A673 (cell line): ENCODE measurements around the gene POLR2M. TPM values are rescaled to one million over a fixed set of nuclear protein-coding genes. Genes with fewer than 3 reads are reported as not detected.
A peak's percentile ranks its signal among the peaks of the same experiment; 100 is the strongest.

Experiments
- BruUV-seq: library from RNA; stranded (reverse); fragments of 400-500 nt; replicated peaks from 2 replicates; lab custom pipeline; 2021; lab: Mats Ljungman, UMichigan
- CTCF ChIA-PET: fragments of 300-600 bp; sonication (Branson Sonifier 250); formaldehyde crosslinking; loops from one replicate; lab custom pipeline; 2022; ENCODE audit warnings: antibody characterized with exemption; lab: Charles Lee
- POLR2A ChIA-PET: fragments of 300-600 bp; sonication (Branson Sonifier 250); formaldehyde crosslinking; loops from one replicate; lab custom pipeline; 2022; ENCODE audit warnings: antibody characterized with exemption; ENCODE audit not compliant: low non-redundant PET; lab: Charles Lee
- DNase-seq: peaks from one replicate; pipeline ENCODE4 v3.0.0-alpha.2; 2015; ENCODE audit warnings: low spot score
- H3K27ac ChIP-seq: fragments of 200-600 bp; sonication (generic); 2 replicates; pipeline ENCODE4 v1.5.1; 2016; ENCODE audit warnings: mixed run types, low read depth, mild to moderate bottlenecking, mixed read lengths, antibody characterized with exemption, low read length; ENCODE audit not compliant: poor library complexity, severe bottlenecking
- H3K27me3 ChIP-seq: fragments of 200-600 bp; sonication (generic); replicated peaks from 2 replicates; pipeline ENCODE4 v1.6.1; 2017; ENCODE audit warnings: mixed run types, low read depth, mild to moderate bottlenecking, mixed read lengths, antibody characterized with exemption, low read length; ENCODE audit not compliant: insufficient read depth, poor library complexity
- H3K36me3 ChIP-seq: fragments of 200-600 bp; sonication (generic); 2 replicates; pipeline ENCODE4 v1.6.1; 2016; ENCODE audit warnings: mixed run types, mild to moderate bottlenecking, mixed read lengths, antibody characterized with exemption, low read length; ENCODE audit not compliant: insufficient read depth, poor library complexity, severe bottlenecking
- H3K4me1 ChIP-seq: fragments of 200-600 bp; sonication (generic); 2 replicates; pipeline ENCODE4 v1.6.1; 2017; ENCODE audit warnings: mixed run types, mild to moderate bottlenecking, mixed read lengths, antibody characterized with exemption, low read length; ENCODE audit not compliant: insufficient read depth, poor library complexity, severe bottlenecking
- H3K4me3 ChIP-seq: fragments of 200-600 bp; sonication (generic); 2 replicates; pipeline ENCODE4 v1.5.1; 2016; ENCODE audit warnings: low read depth, mixed run types, mild to moderate bottlenecking, mixed read lengths, low read length; ENCODE audit not compliant: poor library complexity, severe bottlenecking
- H3K9me3 ChIP-seq: fragments of 200-600 bp; sonication (generic); 2 replicates; pipeline ENCODE4 v1.6.1; 2016; ENCODE audit warnings: mixed run types, low read depth, mild to moderate bottlenecking, mixed read lengths, antibody characterized with exemption, low read length; ENCODE audit not compliant: poor library complexity, severe bottlenecking
- EZH2 ChIP-seq: fragments of 200-600 bp; sonication (generic); IDR thresholded peaks from 2 replicates; pipeline ENCODE4 v1.6.1; 2017; ENCODE audit warnings: borderline replicate concordance, low read depth, mild to moderate bottlenecking, mixed read lengths, antibody characterized with exemption, low read length; ENCODE audit not compliant: poor library complexity, severe bottlenecking
- intact Hi-C: fragments of 100-400 bp; cut with micrococcal nuclease; formaldehyde crosslinking; loops from one replicate; pipeline ENCODE4 v1.10.0; 2022; ENCODE audit not compliant: unreplicated experiment
- total RNA-seq: library from RNA; stranded (reverse); gene quantifications from 2 replicates; pipeline ENCODE4 v1.2.3, GENCODE V29; 2021
- TF ChIP-seq, protein P1 (sequence below): fragments of 300-800, 200-600 bp; sonication (generic); conservative IDR thresholded peaks from 2 replicates; pipeline ENCODE4 v1.5.1; 2017; ENCODE audit warnings: low read depth, mild to moderate bottlenecking, antibody characterized with exemption, low read length, moderate library complexity, mixed read lengths

Gene POLR2M
- total RNA-seq, 1 experiment from 2014 or later, result 115 TPM

DNA sequence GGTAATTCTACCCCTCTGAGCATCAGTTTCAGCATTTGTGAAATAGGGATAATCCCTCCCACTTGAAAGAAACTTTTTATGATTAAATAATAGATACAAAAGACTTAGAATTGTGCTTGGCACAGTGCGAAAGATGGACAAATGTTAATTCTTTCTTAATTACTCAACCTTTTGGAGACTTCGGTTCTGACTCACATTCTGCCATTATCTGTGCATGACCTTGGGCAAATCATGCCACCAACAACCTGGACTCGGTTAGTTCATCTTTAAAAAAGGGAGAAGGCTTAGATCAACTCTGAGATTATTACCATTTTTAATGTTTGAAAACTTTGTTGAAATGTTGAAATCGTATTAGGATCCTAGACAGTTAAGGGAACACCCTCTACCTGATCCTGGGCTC lies 40.6 kb upstream of the POLR2M start:
- BruUV-seq, result no TSS peak
- H3K9me3 ChIP-seq, result no peaks in the 10 kb centered on the region
- no peaks in the 10 kb centered on the region for H3K4me1 ChIP-seq
- H3K27ac ChIP-seq, result no peak overlapping the region
- H3K27me3 ChIP-seq, result peaks cover 12% of the 10 kb centered on the region
- TF ChIP-seq, protein P1, sequence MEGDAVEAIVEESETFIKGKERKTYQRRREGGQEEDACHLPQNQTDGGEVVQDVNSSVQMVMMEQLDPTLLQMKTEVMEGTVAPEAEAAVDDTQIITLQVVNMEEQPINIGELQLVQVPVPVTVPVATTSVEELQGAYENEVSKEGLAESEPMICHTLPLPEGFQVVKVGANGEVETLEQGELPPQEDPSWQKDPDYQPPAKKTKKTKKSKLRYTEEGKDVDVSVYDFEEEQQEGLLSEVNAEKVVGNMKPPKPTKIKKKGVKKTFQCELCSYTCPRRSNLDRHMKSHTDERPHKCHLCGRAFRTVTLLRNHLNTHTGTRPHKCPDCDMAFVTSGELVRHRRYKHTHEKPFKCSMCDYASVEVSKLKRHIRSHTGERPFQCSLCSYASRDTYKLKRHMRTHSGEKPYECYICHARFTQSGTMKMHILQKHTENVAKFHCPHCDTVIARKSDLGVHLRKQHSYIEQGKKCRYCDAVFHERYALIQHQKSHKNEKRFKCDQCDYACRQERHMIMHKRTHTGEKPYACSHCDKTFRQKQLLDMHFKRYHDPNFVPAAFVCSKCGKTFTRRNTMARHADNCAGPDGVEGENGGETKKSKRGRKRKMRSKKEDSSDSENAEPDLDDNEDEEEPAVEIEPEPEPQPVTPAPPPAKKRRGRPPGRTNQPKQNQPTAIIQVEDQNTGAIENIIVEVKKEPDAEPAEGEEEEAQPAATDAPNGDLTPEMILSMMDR, result no peak
- TF ChIP-seq EZH2, result no peak
- no peaks in the 10 kb centered on the region for H3K36me3 ChIP-seq
- CTCF ChIA-PET, result no interaction called here
- no peak overlapping the region for H3K4me3 ChIP-seq
- POLR2A ChIA-PET, result no interaction called here
- intact Hi-C loops, result loop anchor here (5.0 to 10.0 kb wide), 3 partner anchors 101 to 409 kb away; no protein-coding TSS in a partner anchor
- no peak for DNase-seq

DNA sequence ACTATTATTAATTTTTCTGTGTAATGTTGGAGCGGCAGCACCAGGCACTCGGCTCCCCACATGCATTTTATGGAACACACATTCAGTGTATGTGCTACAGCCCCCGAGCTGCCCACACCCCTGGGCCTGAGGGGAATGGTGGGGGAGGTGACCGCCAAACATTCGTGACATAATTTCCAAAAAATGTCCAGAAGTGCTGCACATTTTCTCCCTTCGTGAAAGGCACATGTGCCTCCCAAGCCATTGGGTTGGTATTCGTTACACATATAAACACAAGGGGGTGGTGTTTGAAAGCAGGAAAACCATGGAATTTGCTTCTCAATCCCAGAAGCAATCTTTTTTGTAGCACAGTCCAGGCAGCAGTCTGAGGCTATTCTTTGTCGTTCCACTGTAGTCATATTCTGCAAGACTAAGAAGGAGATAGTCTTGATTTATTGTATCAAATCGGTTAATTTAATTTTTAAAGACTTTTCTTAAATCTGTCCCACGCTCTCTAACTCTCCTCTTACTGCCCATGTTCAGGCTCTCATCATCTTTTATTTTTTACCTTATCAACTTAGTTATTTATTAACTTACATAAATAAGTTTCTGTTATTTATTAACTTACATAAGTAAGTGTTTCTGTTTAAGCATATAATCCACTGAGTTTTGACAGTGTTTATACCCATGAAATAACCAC lies 39.2 kb upstream of the POLR2M start:
- DNase-seq, result peak; percentile 53
- H3K9me3 ChIP-seq, result no peaks in the 10 kb centered on the region
- no peak for TF ChIP-seq EZH2
- TF ChIP-seq, protein P1, result peak; percentile 57
- no peaks in the 10 kb centered on the region for H3K36me3 ChIP-seq
- ChIA-PET POLR2A (interaction anchor here (0.7 kb wide), 1 partner anchor 120 kb away, joined by 4 read pairs; no protein-coding TSS in a partner anchor), CTCF (interaction anchor here (0.7 to 1.4 kb wide), 2 partner anchors 12 to 404 kb away, joined by 3 read pairs; no protein-coding TSS in a partner anchor)
- no TSS peak for BruUV-seq
- H3K27me3 ChIP-seq, result peaks cover 8% of the 10 kb centered on the region
- H3K27ac ChIP-seq, result no peak overlapping the region
- intact Hi-C loops, result loop anchor here (5.0 to 10.0 kb wide), 3 partner anchors 103 to 407 kb away; no protein-coding TSS in a partner anchor
- no peak overlapping the region for H3K4me3 ChIP-seq
- H3K4me1 ChIP-seq, result no peaks in the 10 kb centered on the region

DNA sequence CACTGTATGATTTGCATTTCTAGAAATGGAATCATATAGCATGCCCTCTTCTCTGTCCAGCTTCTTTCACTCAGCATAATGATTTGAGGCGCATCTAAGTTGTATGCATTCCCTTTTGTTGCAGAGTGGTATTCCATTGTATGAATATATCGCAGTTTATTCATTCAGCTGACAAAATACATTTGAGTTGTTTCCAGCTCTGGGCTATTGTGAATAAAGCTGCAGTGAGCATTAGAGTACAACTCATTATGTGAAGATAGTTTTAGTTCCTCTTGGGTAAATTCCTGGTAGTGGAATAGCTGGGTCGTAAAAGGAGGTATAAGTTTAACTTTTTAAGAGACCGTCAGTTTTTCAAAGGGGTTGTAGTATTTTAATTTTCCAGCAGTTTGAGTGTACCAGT lies 38.5 kb upstream of the POLR2M start:
- H3K4me1 ChIP-seq, result no peaks in the 10 kb centered on the region
- ChIA-PET CTCF (interaction anchor here (0.6 to 1.4 kb wide), 2 partner anchors 16 to 403 kb away, joined by 3 read pairs; no protein-coding TSS in a partner anchor), POLR2A (no interaction called here)
- H3K27ac ChIP-seq, result no peak overlapping the region
- peaks cover 8% of the 10 kb centered on the region for H3K27me3 ChIP-seq
- H3K4me3 ChIP-seq, result no peak overlapping the region
- no TSS peak for BruUV-seq
- TF ChIP-seq, protein P1, result no peak
- H3K36me3 ChIP-seq, result no peaks in the 10 kb centered on the region
- no peak for DNase-seq
- H3K9me3 ChIP-seq, result no peaks in the 10 kb centered on the region
- intact Hi-C loops, result loop anchor here (5.0 to 10.0 kb wide), 3 partner anchors 103 to 407 kb away; no protein-coding TSS in a partner anchor
